Stimulated activated CD4-positive, alpha-beta T cell treated with anti-CD3 and anti-CD28 coated beads, Interleukin-15, amount 100 ng/mL, for 1 hour (primary cell): Measurements from ENCODE around the gene ING5.
"Not testable (repeated sequence)": the region's sequence is repeated elsewhere in the genome, so short reads cannot be mapped to it uniquely, and the experiment has no call there.

Experiments used
- DNase-seq, 2 donors: peaks; one replicate each; pipeline ENCODE4 v3.0.0-alpha.2; 2020; ENCODE audit warnings: low read depth in 1 of 2, low spot score in 1 of 2

ING5 gene

GRCh38 chr2:241736111-241736510, 34.3 kb downstream of the ING5 start:
- no peak for DNase-seq

- DNase-seq = no peak
Observed at GRCh38 chr2:241738040-241738686, 36.3 kb downstream of the ING5 start.

- DNase-seq = no peak
Observed at GRCh38 chr2:241739177-241739576, 37.3 kb downstream of the ING5 start.

- peak in 1 of 2 donors; percentile 42 for DNase-seq
Observed at GRCh38 chr2:241739651-241740050, 37.8 kb downstream of the ING5 start.

GRCh38 chr2:241741016-241741415, 39.2 kb downstream of the ING5 start:
- DNase-seq = no peak

- no peak for DNase-seq
Observed at GRCh38 chr2:241742320-241742939, 40.6 kb downstream of the ING5 start.

- DNase-seq = not testable (repeated sequence)
Observed at GRCh38 chr2:241743008-241743407, 41.2 kb downstream of the ING5 start.

- DNase-seq = no peak
Observed at GRCh38 chr2:241743620-241744019, 41.8 kb downstream of the ING5 start.

GRCh38 chr2:241744028-241744754, 42.4 kb downstream of the ING5 start:
- DNase-seq = no peak

- DNase-seq = no peak
Observed at GRCh38 chr2:241745276-241745675, 43.4 kb downstream of the ING5 start.

GRCh38 chr2:241746084-241746483, 44.2 kb downstream of the ING5 start:
- DNase-seq = no peak

- DNase-seq = no peak
Observed at GRCh38 chr2:241748468-241749256, 46.8 kb downstream of the ING5 start.

- no peak for DNase-seq
Observed at GRCh38 chr2:241750076-241750840, 48.4 kb downstream of the ING5 start.

- no peak for DNase-seq
Observed at GRCh38 chr2:241751152-241751551, 49.3 kb downstream of the ING5 start.

- DNase-seq = no peak
Observed at GRCh38 chr2:241751776-241752175, 49.9 kb downstream of the ING5 start.

- DNase-seq = no peak
Observed at GRCh38 chr2:241752253-241752652, 50.4 kb downstream of the ING5 start.

GRCh38 chr2:241752689-241753276, 50.9 kb downstream of the ING5 start:
- DNase-seq = no peak

GRCh38 chr2:241753493-241753892, 51.7 kb downstream of the ING5 start:
- DNase-seq = no peak

GRCh38 chr2:241754042-241754441, 52.2 kb downstream of the ING5 start:
- DNase-seq = no peak

GRCh38 chr2:241755166-241755565, 53.3 kb downstream of the ING5 start:
- DNase-seq = no peak
